Ovary (tissue), 9 donors: ENCODE results near the gene INPP5D. TPM values are rescaled to one million over a fixed set of nuclear protein-coding genes. Genes with fewer than 3 reads are reported as not detected.

Source experiments
- DNase-seq, 5 donors: peaks; one replicate each; pipeline ENCODE4 v3.0.0-alpha.2; 2019 to 2020
- H3K27ac ChIP-seq, 2 donors: fragments of 200-600 bp; one replicate each; pipeline versions ENCODE4 v1.5.1 to v1.8.0; 2019 to 2022
- H3K27me3 ChIP-seq: fragments of 200-600 bp; one replicate; pipeline ENCODE4 v1.8.0; 2022
- H3K36me3 ChIP-seq: fragments of 200-600 bp; sonication (generic); one replicate; pipeline ENCODE4 v1.5.1; 2019
- H3K4me1 ChIP-seq: one replicate; pipeline ENCODE4 v1.8.1; 2013; ENCODE audit warnings: mild to moderate bottlenecking, moderate library complexity; ENCODE audit not compliant: insufficient read depth
- H3K4me3 ChIP-seq: fragments of 200-600 bp; sonication (generic); one replicate; pipeline ENCODE4 v1.5.1; 2017
- H3K9me3 ChIP-seq, 2 donors: fragments of 200-600 bp in 1 of 2; sonication (generic) in 1 of 2; one replicate each; pipeline versions ENCODE4 v1.5.1 to v1.8.1; 2013 to 2019; ENCODE audit warnings: mild to moderate bottlenecking in 1 of 2, moderate library complexity in 1 of 2
- CTCF ChIP-seq, 3 donors: fragments of 450-650 bp in 2 of 3; fragments of 200-600 bp in 1 of 3; IDR thresholded peaks; one replicate each; pipeline versions ENCODE4 v1.5.1 to v1.8.0; 2016 to 2022; ENCODE audit warnings: antibody characterized with exemption in 3 of 3, mild to moderate bottlenecking in 1 of 3
- EP300 ChIP-seq: sonication (generic); formaldehyde crosslinking; IDR thresholded peaks from one replicate; pipeline ENCODE4 v1.6.1; 2017; ENCODE audit warnings: antibody characterized with exemption
- POLR2A ChIP-seq: fragments of 450-650 bp; IDR thresholded peaks from one replicate; pipeline ENCODE4 v1.6.1; 2017; ENCODE audit warnings: antibody characterized with exemption, mild to moderate bottlenecking, moderate library complexity
- WGBS, 3 donors: extraction: QIAGEN DNeasy Blood & Tissue Kit in 1 of 3; methylation state at CpG; one replicate each; pipeline versions ENCODE4 v1.1.5 to v1.1.7; 2013 to 2017; 5-methylcytosine and 5-hydroxymethylcytosine counted together
- intact Hi-C, 4 donors: fragments of 100-400 bp; cut with DNase I; formaldehyde crosslinking; loops; one replicate each; pipeline versions ENCODE4 v1.11.0 to v1.15.1; 2022 to 2023
- polyA plus RNA-seq, 2 donors: library from polyadenylated mRNA; stranded (reverse); fragments of 200-250 nt in 1 of 2; fragments of 350-450 nt in 1 of 2; fragmentation: Illumina TruSeq in 1 of 2; extraction: RNeasy Lipid Tissue Mini Kit (QIAGEN cat#74804) in 1 of 2; gene quantifications; one replicate each; pipeline ENCODE4 v1.2.3, GENCODE V29; 2013 to 2014
- total RNA-seq, 7 donors: library from RNA; depleted of rRNA in 2 of 7; stranded (reverse); fragments of >200 nt in 2 of 7; fragmentation: NEBNext Ultra II Directional in 3 of 7; extraction: Animal tissue kit (Norgen Biotek cat#: 25700) in 3 of 7; gene quantifications; one replicate each; pipeline versions ENCODE4 v1.1.0 to v1.2.4, GENCODE V29; 2016 to 2023
- donor health status: DM: no; HTN: no; CAD: no; lungs with moderate emphysema.
- donor health status: DM: no; HTN: no; CAD: no.
- donor health status: Bipolar disorder and iron deficiency.
- donor health status: DM: yes; HTN: yes; CAD: no.
- donor health status: DM: no; HTN: no; CAD: no.
- donor health status: DM: yes; HTN: yes; CAD: no.

The INPP5D gene
- total and polyA plus RNA-seq, 9 donors = 4.1 to 14.4 (median 7.7) TPM

GRCh38 chr2:233201258-233202013 lies 141.3 kb downstream of the INPP5D start:
- Histone ChIP-seq H3K27ac (no peak overlapping the region), H3K4me3 (no peak overlapping the region), H3K9me3 (peaks cover 0 to 4% of the 10 kb centered on the region in 2 donors), H3K27me3 (no peaks in the 10 kb centered on the region), H3K4me1 (no peaks in the 10 kb centered on the region), H3K36me3 (no peaks in the 10 kb centered on the region)
- 79 to 85% (median 81%) methylated on average over 15 of the region's 15 CpGs for WGBS, 3 donors
- no peak for DNase-seq
- intact Hi-C loops = no loop called here
- TF ChIP-seq POLR2A (no peak), EP300 (no peak), CTCF (IDR thresholded peaks at IDR 0.05) (no peak)

- Histone ChIP-seq H3K27me3 (no peaks in the 10 kb centered on the region), H3K36me3 (no peaks in the 10 kb centered on the region), H3K4me3 (no peak overlapping the region), H3K9me3 (peaks cover 0 to 4% of the 10 kb centered on the region in 2 donors), H3K4me1 (no peaks in the 10 kb centered on the region), H3K27ac (no peak overlapping the region)
- intact Hi-C loops = no loop called here
- TF ChIP-seq CTCF (IDR thresholded peaks at IDR 0.05) (no peak), POLR2A (no peak), EP300 (no peak)
- 75 to 84% (median 81%) methylated on average over 5 of the region's 5 CpGs for WGBS, 3 donors
- no peak for DNase-seq
Observed at GRCh38 chr2:233202531-233202944, 142.4 kb downstream of the INPP5D start.

GRCh38 chr2:233203060-233203459 lies 142.9 kb downstream of the INPP5D start:
- TF ChIP-seq CTCF (IDR thresholded peaks at IDR 0.05) (no peak), EP300 (no peak), POLR2A (no peak)
- Histone ChIP-seq H3K27ac (no peak overlapping the region), H3K4me1 (no peaks in the 10 kb centered on the region), H3K9me3 (peaks cover 0 to 4% of the 10 kb centered on the region in 2 donors), H3K27me3 (no peaks in the 10 kb centered on the region), H3K36me3 (no peaks in the 10 kb centered on the region), H3K4me3 (no peak overlapping the region)
- WGBS, 3 donors = 94 to 96% (median 95%) methylated on average over 5 of the region's 5 CpGs
- intact Hi-C loops = no loop called here
- DNase-seq = no peak

- no peaks in the 10 kb centered on the region for H3K36me3 ChIP-seq
- H3K9me3 ChIP-seq = peaks cover 0 to 4% of the 10 kb centered on the region in 2 donors
- 85 to 92% (median 88%) methylated on average over 50 of the region's 50 CpGs for WGBS, 3 donors
- intact Hi-C loops = no loop called here
- no peak overlapping the region for H3K4me3 ChIP-seq
- TF ChIP-seq EP300 (no peak), POLR2A (no peak), CTCF (IDR thresholded peaks at IDR 0.05) (no peak)
- H3K27me3 ChIP-seq = no peaks in the 10 kb centered on the region
- no peak overlapping the region for H3K27ac ChIP-seq
- no peak for DNase-seq
- no peaks in the 10 kb centered on the region for H3K4me1 ChIP-seq
Observed at GRCh38 chr2:233204286-233204936, 144.3 kb downstream of the INPP5D start.
